ENCODE measurements around the gene CEBPA. TPM values are rescaled to one million over a fixed set of nuclear protein-coding genes. Genes with fewer than 3 reads are reported as not detected.

The CEBPA gene
- total RNA-seq, 1 donor from 2014 or later: 1.7 TPM

GRCh38 chr19:33309826-33310225 lies 7.5 kb upstream of the CEBPA start:
- no peaks in the 10 kb centered on the region for H3K9me3 Mint-ChIP-seq (ENCODE audit: low read depth)
- H3K4me3 Mint-ChIP-seq (ENCODE audit: unreplicated experiment): no peak overlapping the region
- no peak overlapping the region for H3K27ac Mint-ChIP-seq (ENCODE audit: unreplicated experiment)
- TF ChIP-seq, protein P1, sequence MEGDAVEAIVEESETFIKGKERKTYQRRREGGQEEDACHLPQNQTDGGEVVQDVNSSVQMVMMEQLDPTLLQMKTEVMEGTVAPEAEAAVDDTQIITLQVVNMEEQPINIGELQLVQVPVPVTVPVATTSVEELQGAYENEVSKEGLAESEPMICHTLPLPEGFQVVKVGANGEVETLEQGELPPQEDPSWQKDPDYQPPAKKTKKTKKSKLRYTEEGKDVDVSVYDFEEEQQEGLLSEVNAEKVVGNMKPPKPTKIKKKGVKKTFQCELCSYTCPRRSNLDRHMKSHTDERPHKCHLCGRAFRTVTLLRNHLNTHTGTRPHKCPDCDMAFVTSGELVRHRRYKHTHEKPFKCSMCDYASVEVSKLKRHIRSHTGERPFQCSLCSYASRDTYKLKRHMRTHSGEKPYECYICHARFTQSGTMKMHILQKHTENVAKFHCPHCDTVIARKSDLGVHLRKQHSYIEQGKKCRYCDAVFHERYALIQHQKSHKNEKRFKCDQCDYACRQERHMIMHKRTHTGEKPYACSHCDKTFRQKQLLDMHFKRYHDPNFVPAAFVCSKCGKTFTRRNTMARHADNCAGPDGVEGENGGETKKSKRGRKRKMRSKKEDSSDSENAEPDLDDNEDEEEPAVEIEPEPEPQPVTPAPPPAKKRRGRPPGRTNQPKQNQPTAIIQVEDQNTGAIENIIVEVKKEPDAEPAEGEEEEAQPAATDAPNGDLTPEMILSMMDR (IDR thresholded peaks at IDR 0.05): no peak
- H3K4me1 Mint-ChIP-seq (ENCODE audit: low read depth): no peaks in the 10 kb centered on the region
- H3K36me3 Mint-ChIP-seq (ENCODE audit: low read depth): no peaks in the 10 kb centered on the region
- peaks cover 17% of the 10 kb centered on the region for H3K27me3 Mint-ChIP-seq (ENCODE audit: low read depth)
- DNase-seq (ENCODE audit: low spot score): no peak

- Mint-ChIP-seq H3K36me3 (ENCODE audit: low read depth) (no peaks in the 10 kb centered on the region), H3K27ac (ENCODE audit: unreplicated experiment) (no peak overlapping the region), H3K9me3 (ENCODE audit: low read depth) (no peaks in the 10 kb centered on the region), H3K4me1 (ENCODE audit: low read depth) (no peaks in the 10 kb centered on the region), H3K4me3 (ENCODE audit: unreplicated experiment) (no peak overlapping the region), H3K27me3 (ENCODE audit: low read depth) (peaks cover 18% of the 10 kb centered on the region)
- TF ChIP-seq, protein P1 (IDR thresholded peaks at IDR 0.05): no peak
- no peak for DNase-seq (ENCODE audit: low spot score)
Observed at GRCh38 chr19:33306853-33307792, 4.8 kb upstream of the CEBPA start.

DNA sequence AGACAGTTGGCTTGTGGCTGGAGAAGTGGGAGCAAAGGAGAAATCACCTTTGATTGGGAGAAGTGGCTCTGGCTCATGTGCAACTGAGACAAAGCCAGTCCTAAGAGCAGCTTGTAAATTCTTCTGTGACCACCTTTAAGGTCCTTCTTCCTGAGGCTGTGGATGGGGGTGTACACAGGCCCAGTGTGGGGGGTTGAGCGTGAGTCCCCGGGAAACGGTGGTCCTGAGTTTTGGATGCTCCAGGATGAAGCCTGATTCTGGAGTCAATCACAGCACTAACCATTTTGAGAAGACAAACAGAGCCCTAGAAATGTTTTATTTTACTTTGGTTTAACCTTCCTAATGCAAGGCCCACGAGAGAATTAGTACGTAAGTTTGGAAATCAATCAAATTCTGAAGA lies 3.9 kb upstream of the CEBPA start:
- H3K36me3 Mint-ChIP-seq (ENCODE audit: low read depth): no peaks in the 10 kb centered on the region
- DNase-seq (ENCODE audit: low spot score): no peak

DNA sequence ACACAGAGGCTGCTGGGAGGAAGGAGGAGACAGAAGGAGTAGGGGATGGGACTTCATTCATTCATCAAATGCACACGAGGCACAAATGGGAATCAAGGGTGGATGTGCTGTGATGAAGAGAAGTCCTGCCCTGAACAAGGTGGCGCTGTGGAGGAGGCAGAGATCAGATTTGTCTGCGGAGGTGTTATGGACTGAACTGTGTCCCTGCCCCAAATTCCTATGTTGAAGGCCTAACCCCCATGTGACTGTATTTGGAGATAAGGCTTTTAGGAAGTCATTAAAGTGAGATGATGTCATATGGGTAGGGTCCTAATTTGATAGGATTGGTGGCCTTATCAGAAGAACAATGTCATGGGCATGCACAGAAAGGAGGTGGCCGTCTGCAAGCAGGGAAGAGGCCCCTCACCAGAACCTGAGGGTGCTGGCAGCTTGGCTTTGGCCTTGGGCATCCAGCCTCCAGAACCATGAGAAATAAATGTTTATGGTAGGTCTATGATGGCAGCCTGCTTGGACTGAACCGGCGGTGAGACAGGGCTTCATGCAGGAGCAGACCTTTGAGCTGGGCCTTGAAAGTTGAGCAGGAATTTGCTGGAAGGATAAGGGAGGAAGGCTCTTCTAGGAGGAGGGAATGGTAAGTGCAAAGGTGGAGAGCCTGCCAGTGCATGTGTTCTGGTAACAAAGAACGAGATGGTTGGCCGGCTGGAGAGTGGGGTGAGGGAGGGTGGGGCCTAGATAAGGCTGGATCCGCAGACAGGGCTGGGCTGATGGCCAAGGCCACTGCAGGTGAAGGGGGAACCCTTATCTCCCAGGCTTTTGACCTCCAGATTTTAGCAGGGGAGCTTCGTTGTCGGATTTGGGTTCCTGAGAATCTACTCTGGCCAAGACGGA lies 2.7 kb upstream of the CEBPA start:
- TF ChIP-seq, protein P1 (IDR thresholded peaks at IDR 0.05): no peak
- Mint-ChIP-seq H3K36me3 (ENCODE audit: low read depth) (no peaks in the 10 kb centered on the region), H3K27me3 (ENCODE audit: low read depth) (peaks cover 21% of the 10 kb centered on the region), H3K4me1 (ENCODE audit: low read depth) (peaks cover 2% of the 10 kb centered on the region), H3K9me3 (ENCODE audit: low read depth) (no peaks in the 10 kb centered on the region), H3K4me3 (ENCODE audit: unreplicated experiment) (no peak overlapping the region), H3K27ac (ENCODE audit: unreplicated experiment) (no peak overlapping the region)
- no peak for DNase-seq (ENCODE audit: low spot score)

More for the DNA sequence above, 3.9 kb upstream of the CEBPA start:
- Mint-ChIP-seq H3K9me3 (ENCODE audit: low read depth) (no peaks in the 10 kb centered on the region), H3K27me3 (ENCODE audit: low read depth) (peaks cover 18% of the 10 kb centered on the region), H3K27ac (ENCODE audit: unreplicated experiment) (no peak overlapping the region), H3K4me1 (ENCODE audit: low read depth) (peaks cover 2% of the 10 kb centered on the region), H3K4me3 (ENCODE audit: unreplicated experiment) (no peak overlapping the region)
- TF ChIP-seq, protein P1 (IDR thresholded peaks at IDR 0.05): no peak

GRCh38 chr19:33304371-33304759 lies 2.0 kb upstream of the CEBPA start:
- H3K27me3 Mint-ChIP-seq (ENCODE audit: low read depth): peaks cover 18% of the 10 kb centered on the region
- H3K36me3 Mint-ChIP-seq (ENCODE audit: low read depth): no peaks in the 10 kb centered on the region
- H3K27ac Mint-ChIP-seq (ENCODE audit: unreplicated experiment): no peak overlapping the region
- TF ChIP-seq, protein P1 (IDR thresholded peaks at IDR 0.05): no peak
- peaks cover 2% of the 10 kb centered on the region for H3K4me1 Mint-ChIP-seq (ENCODE audit: low read depth)
- no peak for DNase-seq (ENCODE audit: low spot score)
- H3K4me3 Mint-ChIP-seq (ENCODE audit: unreplicated experiment): no peak overlapping the region
- no peaks in the 10 kb centered on the region for H3K9me3 Mint-ChIP-seq (ENCODE audit: low read depth)
